Suppressor macrophage treated with lipopolysaccharide for 1 hour (primary cell): ENCODE data around the gene BUB1B.

Experiments
- DNase-seq, 3 donors: peaks; one replicate each; pipeline ENCODE4 v3.0.0-alpha.2; 2020 to 2022

Gene BUB1B

DNA sequence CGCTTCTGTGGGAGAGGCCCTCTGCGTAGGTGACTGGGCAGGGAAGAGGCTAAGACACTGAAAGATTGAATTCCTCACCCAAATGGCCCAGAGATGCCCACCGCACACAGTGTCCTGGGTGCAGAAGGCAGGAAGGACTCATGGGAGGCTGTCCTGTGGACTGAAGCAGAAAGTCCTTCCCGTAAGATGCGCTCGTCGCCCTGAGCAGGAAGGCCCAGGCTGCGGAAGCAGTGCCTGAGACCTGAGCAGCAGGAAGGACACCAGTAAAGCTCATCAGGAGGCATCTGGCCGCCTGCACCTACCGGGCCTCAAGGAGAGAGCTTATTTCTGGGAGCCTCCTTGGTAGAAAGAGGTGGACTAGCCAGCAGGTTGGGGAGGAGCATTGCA lies 81.3 kb downstream of the BUB1B start:
- no peak for DNase-seq

- no peak for DNase-seq
Measured at GRCh38 chr15:40242601-40243000, 81.7 kb downstream of the BUB1B start.

DNA sequence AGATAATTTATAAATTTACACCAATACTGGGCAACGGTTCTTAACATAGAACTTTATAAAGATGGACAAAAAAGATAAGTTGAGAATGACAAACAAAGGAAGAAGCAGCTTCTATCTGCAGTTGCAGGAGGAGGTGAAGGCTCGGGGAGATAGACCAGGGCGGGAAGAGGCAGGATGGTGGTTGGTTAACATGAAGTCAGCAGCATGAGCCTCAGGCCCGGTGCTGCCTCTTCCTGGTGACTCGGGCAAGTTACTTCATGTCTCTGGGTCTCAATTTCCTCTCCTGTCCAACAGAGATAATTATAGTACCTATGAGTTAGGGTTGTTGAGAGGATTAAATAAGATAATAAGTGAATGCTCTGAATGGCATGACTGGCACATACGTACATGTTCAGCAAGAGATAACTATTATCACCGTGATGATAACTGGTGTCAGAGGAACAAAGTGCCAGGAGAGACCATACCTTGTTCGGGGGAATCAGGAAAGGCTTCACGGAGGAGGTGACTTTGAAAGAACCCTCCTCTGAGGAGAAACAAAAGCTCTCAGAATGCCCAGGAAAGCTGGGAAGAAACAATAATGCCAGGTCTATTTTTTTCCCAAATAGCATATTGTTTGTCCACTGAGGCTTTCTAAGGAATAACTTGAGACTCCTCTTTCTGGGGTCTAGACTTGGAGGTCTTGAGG lies 82.4 kb downstream of the BUB1B start:
- peak in 1 of 3 donors; percentile 13 for DNase-seq

GRCh38 chr15:40244961-40245523 lies 84.2 kb downstream of the BUB1B start:
- DNase-seq: no peak

- DNase-seq: no peak
Measured at GRCh38 chr15:40245666-40246450, 85.0 kb downstream of the BUB1B start.

- no peak for DNase-seq
Measured at GRCh38 chr15:40246496-40247280, 85.8 kb downstream of the BUB1B start.

DNA sequence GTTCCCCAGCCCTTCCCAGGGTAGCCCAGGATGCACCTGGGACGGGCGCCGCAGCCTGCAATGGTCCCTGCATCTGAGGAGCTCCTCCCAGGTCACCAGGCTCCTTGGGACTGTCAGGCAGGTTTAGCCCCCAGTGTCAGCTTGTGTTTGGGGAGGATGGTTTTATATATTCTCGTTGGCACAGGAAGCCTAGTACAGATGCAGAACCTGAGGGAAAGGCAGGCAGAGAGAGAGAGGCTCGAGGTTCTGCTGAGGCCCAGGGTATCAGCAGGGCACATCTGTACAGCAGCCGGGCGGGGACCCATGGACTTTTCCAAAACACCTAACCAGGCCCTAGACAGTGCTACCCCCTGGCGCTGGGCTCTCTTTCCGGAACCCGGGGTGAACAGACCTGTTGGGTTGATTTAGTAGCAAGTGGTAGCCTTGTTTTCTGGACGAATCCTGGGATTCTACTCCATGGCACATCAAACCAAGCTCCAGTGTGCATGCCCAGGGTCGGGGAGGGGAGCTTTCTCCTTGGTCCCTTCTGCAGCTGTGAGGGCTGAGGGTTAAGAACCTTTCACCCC lies 86.6 kb downstream of the BUB1B start:
- DNase-seq: no peak

- no peak for DNase-seq
Measured at GRCh38 chr15:40248006-40248783, 87.3 kb downstream of the BUB1B start.

DNA sequence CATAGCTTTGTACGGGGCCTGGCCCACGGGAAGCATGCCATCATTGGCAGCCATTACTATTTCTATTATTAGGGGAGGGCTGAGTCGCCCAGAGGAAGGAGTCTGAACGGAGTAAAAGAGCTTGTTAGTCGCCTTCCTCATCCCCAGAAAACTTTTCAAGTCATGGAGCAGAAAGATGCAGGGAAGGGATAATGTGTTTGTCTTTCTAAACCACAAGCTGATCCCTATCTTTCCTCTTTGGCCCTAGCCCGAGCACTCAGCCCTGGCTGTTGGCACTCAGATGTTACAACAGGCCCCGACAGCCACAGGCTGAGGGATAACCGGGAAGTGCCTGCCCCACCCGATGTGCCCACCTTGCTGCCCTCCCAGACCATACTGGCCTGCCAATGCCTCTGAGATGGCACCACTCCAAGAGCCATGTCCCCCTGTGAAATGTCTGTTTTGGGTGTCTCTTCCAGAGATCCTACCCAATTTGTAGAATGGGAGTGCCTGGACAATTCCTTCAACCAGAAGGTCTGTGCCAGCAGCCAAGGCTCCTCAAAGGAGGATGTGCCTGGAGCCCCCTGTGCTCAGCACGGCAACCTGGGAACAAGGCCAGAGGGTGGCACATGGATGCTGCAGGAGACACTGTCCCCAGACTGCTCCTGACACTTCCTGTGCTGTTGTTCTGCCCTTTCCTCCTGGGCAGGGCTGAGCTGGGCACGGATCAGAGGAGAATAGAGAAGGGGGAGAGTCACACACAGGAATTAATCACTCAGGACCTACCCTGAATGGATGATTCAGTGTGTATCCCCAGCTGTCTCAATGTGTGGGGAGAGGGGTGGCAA lies 88.8 kb downstream of the BUB1B start:
- no peak for DNase-seq

DNA sequence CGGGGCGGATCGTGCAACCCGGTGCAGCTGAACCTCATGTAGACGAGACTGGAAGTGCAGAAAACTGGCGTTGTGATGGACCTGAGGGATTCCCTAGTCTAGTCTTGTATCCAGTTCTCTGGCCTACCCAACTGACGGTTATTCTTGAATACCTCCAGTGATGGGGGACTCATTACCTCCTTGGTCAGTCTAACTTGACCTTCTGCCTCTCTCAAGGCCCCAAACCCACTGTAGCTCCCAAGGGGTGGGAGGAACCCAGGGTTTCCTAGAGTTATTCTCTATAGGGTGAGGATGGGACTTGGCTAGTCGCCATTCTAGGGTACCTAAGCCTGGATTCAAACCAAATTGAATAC lies 89.4 kb downstream of the BUB1B start:
- DNase-seq: no peak

GRCh38 chr15:40250771-40251483 lies 90.1 kb downstream of the BUB1B start:
- no peak for DNase-seq

DNA sequence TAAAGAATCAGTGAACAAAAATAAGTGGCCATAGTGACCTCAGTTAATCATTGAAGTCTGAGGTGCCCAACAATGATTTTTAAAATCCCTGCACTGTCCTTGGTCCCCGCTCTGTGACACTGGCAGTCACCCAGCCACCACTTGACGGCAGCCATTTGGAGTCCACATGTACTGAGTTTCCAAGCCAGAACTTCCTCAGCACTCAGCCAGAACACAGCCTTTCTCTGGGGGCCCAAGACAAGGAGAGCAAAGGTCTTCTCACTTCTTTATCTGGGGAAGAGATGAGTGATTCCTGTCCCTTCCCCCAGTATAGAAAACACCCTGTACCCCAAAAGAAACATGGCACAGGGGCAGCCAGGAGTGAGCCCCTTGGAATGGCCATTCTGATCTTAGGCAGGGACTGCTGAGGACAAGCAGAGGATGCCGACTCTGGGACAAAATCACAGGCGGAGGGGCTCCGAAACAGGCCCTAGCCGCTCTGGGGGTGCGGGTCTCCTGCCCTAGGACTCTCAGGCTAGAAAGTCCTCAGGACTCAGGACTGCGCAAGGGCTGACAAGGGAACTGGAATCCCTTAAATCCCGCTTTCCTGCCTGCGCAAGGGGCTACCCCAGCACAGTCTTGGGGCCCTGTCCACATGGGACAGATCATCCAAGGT lies 90.7 kb downstream of the BUB1B start:
- DNase-seq: no peak

DNA sequence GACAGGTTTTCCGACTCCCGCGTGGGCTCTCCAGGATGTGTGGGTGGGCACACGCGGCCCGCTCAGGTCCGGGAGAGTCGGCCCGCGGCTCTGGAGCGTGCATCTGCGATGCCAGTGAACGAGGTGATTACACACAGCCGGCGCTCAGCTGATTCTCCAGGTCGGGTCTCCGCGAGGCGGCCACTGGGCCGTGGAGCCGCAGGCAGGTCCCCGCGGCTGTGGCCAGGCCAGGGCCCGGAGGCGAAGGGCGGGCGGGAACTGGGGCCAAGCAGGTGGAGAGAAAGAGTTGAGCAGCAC lies 91.2 kb downstream of the BUB1B start:
- no peak for DNase-seq

GRCh38 chr15:40252438-40253166 lies 91.7 kb downstream of the BUB1B start:
- peak in 2 of 3 donors; percentile 31 to 55 for DNase-seq

DNA sequence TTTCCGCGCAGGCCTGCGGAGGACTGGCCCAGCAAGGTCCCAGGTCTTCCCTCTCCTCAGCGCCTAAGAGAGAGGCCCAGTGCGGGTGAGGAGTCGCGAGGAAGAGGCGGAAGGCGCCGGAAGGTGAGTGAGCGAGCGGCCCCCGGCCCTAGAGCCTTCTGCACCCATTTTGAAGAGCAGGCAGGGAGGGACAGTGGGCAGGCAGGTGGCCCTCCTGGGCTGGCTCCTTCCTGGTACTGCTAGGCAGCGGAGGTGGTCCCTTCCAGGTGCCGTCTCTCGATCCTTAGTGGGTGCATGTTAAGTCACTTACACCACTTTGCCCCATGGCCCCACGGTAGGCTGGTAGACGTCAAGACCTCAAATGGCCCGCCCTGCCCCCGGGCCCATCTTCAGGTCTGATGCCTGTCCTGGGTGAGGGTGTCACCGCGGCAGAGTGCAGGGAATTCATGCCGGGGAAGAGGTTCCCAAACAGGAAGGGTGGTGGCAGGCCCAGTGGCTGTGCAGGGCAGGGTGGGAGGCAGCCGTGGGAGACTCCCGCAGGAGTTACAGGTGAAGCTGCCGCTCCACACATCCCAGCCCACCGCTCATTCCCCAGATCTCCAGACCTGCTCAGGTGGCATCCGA lies 92.4 kb downstream of the BUB1B start:
- no peak for DNase-seq

DNA sequence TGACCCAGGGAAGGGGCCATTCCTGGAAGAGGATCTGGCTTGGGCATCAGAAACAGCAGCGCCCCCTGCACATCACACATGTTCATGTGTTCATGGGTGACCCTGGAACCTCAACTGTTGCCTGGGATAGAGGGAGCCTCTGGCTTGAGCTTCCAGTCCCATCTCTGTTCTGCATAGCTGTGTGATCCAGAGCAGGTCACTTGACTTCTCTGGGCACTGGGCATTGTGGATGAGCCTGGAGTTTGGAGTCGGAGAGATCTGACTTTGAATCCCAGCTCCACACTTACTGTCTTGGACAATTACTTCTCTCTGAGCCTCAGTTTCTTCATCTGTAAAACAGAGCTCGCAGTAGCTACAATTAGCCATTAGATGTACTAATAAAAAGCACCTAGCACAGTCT lies 93.6 kb downstream of the BUB1B start:
- DNase-seq: no peak

- no peak for DNase-seq
Measured at GRCh38 chr15:40255033-40255432, 94.2 kb downstream of the BUB1B start.

DNA sequence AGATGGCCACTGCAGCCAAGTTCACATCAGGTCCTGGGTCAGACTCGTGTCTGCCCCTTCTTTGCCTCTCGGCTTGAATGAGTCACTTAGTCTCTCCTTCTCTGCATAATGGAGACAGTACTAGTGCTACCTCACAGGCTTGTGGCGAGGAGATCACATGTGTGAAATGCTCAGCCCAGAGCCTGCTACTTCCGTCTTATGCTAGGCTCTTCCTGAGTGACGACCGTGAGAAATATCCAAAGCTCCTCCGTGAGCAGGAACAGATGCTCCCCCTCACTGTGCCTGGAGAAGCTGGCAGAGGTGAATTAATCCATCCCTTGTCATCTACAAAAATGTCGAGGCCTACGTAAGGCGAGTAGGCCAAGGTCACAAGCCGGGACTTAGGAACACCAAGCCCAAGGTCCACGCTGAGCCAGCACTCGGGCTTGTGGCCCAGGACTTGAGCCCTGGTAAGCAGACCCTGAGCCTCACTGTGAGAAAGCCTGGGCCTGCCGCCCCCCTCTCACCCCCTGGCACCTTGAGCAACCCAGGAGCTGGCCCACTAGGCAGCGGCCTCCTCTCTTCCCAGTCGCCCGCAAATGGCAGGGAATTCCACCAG lies 95.9 kb downstream of the BUB1B start:
- peak; percentile 51 to 60 (median 56) for DNase-seq
